ENCODE measurements around the gene SIPA1L3.

- TF ChIP-seq CTCF (IDR thresholded peaks at IDR 0.05) (no peak), FOXM1 (IDR thresholded peaks at IDR 0.05; ENCODE audit: low read depth) (no peak)
- TF ChIP-seq, protein P1, sequence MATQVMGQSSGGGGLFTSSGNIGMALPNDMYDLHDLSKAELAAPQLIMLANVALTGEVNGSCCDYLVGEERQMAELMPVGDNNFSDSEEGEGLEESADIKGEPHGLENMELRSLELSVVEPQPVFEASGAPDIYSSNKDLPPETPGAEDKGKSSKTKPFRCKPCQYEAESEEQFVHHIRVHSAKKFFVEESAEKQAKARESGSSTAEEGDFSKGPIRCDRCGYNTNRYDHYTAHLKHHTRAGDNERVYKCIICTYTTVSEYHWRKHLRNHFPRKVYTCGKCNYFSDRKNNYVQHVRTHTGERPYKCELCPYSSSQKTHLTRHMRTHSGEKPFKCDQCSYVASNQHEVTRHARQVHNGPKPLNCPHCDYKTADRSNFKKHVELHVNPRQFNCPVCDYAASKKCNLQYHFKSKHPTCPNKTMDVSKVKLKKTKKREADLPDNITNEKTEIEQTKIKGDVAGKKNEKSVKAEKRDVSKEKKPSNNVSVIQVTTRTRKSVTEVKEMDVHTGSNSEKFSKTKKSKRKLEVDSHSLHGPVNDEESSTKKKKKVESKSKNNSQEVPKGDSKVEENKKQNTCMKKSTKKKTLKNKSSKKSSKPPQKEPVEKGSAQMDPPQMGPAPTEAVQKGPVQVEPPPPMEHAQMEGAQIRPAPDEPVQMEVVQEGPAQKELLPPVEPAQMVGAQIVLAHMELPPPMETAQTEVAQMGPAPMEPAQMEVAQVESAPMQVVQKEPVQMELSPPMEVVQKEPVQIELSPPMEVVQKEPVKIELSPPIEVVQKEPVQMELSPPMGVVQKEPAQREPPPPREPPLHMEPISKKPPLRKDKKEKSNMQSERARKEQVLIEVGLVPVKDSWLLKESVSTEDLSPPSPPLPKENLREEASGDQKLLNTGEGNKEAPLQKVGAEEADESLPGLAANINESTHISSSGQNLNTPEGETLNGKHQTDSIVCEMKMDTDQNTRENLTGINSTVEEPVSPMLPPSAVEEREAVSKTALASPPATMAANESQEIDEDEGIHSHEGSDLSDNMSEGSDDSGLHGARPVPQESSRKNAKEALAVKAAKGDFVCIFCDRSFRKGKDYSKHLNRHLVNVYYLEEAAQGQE (IDR thresholded peaks at IDR 0.05; ENCODE audit: low read depth, low read length): no peak
Measured at GRCh38 chr19:37899453-37899852, 7.6 kb upstream of the SIPA1L3 start.

All from SK-N-SH (cell line).